GM12874 (cell line): ENCODE results near the gene MDN1.

ENCODE experiments used
- CTCF ChIP-seq: IDR thresholded peaks from 2 replicates; pipeline ENCODE4 v1.5.1; 2011; ENCODE audit warnings: low read depth, mild to moderate bottlenecking, control low read depth, low read length, moderate library complexity; ENCODE audit not compliant: insufficient read depth

The MDN1 gene

DNA sequence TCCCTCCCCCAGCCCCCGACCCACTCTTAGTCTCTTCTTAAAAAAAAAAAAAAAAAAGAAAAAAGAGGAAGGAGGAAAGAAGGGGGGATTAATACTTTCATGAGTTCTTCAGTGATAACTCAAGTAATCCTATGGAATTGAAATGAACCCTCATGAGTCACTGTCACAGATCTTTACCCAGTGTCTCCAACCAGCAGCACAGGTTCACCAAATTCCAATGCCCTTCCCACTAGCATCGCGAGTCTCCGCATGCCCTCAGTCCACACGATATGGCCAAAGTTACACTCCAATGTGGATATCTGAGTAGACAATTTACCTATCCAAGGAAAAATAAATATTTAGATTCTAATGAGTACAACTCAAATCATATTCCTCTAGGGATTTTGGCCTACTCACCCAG lies 74.5 kb downstream of the MDN1 start:
- no peak for TF ChIP-seq CTCF

- no peak for TF ChIP-seq CTCF
These were observed 82.7 kb downstream of the MDN1 start for GRCh38 chr6:89736893-89737292.

DNA sequence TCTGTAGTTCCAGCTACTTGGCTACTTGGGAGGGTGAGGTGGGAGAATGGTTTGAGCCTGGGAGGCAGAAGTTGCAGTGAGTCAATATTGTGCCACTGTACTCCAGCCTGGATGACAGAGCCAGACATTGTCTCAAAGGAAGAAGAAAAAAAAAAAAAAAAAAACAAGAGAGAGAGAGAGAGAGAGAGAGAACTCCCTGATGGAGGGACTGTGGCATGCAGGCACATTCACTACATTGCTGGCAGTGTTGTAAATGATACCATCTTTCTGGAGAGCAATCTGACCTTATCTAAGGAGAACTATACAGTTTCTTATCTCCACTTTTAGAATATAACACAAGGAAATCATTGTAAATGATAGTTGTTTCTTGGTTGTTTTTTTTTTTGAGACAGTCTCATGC lies 85.1 kb downstream of the MDN1 start:
- no peak for TF ChIP-seq CTCF

DNA sequence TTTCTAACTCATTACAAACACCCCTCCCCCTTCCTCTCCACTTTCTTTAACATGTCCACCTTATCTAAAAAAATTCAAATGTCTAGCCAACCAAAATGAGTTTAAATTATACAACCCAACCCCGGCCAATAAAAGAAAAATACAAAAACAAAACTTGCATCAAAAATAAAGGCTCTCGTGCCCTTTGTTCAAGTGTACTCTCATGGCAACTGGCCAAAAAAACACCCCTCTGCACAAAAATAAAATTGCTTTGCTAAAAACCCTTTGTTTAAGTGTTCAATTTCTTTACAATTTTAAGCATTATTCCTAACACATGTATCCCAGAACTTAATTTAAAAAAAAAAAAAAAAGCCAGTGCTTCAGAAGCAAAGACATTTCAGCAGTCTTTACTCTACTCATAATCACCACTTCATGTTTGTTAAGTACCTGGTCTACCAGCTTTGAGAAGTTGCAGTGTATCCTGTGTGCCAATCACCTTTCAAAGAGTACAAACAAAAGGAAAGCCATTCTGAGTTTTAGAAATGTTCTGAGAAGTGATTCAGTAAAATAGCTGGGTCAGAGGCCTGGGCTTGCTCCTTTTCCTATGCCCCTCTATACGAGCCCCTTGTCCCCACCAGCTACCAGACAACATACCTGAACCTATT lies 87.5 kb downstream of the MDN1 start:
- TF ChIP-seq CTCF, result no peak

DNA sequence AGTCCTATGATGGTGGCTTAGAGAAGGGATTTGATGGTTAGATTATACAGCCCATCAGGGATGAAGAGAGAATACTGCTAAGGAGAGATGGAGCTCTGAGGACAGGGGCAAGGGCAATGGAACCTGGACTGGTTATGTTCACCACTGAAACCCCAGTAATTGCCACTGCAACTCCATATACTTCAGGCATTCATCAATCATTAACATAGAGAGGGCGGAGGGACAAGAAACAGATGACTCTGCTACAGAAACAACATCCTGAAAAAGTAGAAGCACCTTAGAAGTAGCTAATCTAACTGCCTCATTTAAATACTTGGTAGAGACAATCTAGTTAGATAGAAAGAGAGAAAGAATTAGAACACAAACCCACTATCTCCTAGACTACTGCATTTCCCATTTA lies 89.8 kb downstream of the MDN1 start:
- no peak for TF ChIP-seq CTCF

GRCh38 chr6:89727501-89727900 lies 92.1 kb downstream of the MDN1 start:
- no peak for TF ChIP-seq CTCF

DNA sequence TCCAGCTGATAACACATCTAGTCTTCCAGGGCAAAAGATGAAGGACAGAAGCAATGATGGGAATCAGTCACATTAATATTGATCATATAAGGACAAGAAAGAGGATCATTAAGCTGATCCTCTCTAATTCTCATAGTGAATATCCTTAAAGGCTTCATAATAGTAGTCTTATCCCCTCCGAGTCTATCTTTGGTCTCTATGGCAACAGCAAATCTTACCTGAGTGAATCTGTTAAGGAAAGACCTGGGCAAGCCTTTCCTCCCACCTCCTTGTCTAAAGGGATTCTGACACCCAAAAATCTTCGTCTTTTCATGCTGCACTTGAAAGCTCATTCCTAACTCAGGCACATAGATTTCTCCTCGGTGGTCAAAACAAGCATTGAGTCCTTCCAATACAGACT lies 94.6 kb downstream of the MDN1 start:
- no peak for TF ChIP-seq CTCF

- TF ChIP-seq CTCF, result no peak
These were observed 96.5 kb downstream of the MDN1 start for GRCh38 chr6:89723046-89723445.
